DOHH2 (cell line): Measurements from ENCODE around the gene VCL.

Source experiments
- EZH2phosphoT487 ChIP-seq: fragments of 200-600 bp; sonication (generic); IDR thresholded peaks from 2 replicates; pipeline ENCODE4 v1.6.1; 2017; ENCODE audit warnings: borderline replicate concordance, mild to moderate bottlenecking, antibody characterized with exemption, low read length, moderate library complexity, mixed read lengths
- TF ChIP-seq, protein P1 (sequence below): fragments of 200-600 bp; sonication (generic); IDR thresholded peaks from one replicate; pipeline ENCODE4 v1.5.1; 2014; ENCODE audit warnings: antibody characterized with exemption, mild to moderate bottlenecking, low read depth, low read length; ENCODE audit not compliant: poor library complexity, severe bottlenecking

GRCh38 chr10:73967544-73967943 lies 30.4 kb upstream of the VCL start:
- TF ChIP-seq, protein P1, sequence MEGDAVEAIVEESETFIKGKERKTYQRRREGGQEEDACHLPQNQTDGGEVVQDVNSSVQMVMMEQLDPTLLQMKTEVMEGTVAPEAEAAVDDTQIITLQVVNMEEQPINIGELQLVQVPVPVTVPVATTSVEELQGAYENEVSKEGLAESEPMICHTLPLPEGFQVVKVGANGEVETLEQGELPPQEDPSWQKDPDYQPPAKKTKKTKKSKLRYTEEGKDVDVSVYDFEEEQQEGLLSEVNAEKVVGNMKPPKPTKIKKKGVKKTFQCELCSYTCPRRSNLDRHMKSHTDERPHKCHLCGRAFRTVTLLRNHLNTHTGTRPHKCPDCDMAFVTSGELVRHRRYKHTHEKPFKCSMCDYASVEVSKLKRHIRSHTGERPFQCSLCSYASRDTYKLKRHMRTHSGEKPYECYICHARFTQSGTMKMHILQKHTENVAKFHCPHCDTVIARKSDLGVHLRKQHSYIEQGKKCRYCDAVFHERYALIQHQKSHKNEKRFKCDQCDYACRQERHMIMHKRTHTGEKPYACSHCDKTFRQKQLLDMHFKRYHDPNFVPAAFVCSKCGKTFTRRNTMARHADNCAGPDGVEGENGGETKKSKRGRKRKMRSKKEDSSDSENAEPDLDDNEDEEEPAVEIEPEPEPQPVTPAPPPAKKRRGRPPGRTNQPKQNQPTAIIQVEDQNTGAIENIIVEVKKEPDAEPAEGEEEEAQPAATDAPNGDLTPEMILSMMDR: no peak
- no peak for TF ChIP-seq EZH2phosphoT487
